Neural cell (in vitro differentiated cells): ENCODE results near the gene RPL18.

Experiments used
- CTCF ChIP-seq: fragments of 450-650 bp; IDR thresholded peaks from 2 replicates; pipeline ENCODE4 v1.5.1; 2014; ENCODE audit warnings: antibody characterized with exemption, mild to moderate bottlenecking, moderate library complexity; ENCODE audit not compliant: poor library complexity, severe bottlenecking
- EP300 ChIP-seq: fragments of 450-650 bp; conservative IDR thresholded peaks from 2 replicates; pipeline ENCODE4 v1.6.1; 2014; ENCODE audit warnings: antibody characterized with exemption, mild to moderate bottlenecking, moderate library complexity; ENCODE audit not compliant: poor library complexity, severe bottlenecking
- EZH2 ChIP-seq: fragments of 200-600, 300-800 bp; shearing (Covaris generic), sonication (generic); IDR thresholded peaks from 2 replicates; pipeline ENCODE4 v1.6.1; 2014; ENCODE audit warnings: antibody characterized with exemption, low read length, borderline replicate concordance, mild to moderate bottlenecking; ENCODE audit not compliant: insufficient read depth, poor library complexity, severe bottlenecking
- MXI1 ChIP-seq: fragments of 450-650 bp; conservative IDR thresholded peaks from 2 replicates; pipeline ENCODE4 v1.6.1; 2014; ENCODE audit warnings: antibody characterized with exemption, mild to moderate bottlenecking; ENCODE audit not compliant: poor library complexity, severe bottlenecking
- POLR2AphosphoS5 ChIP-seq: IDR thresholded peaks from 2 replicates; pipeline ENCODE4 v1.6.1; 2012
- REST ChIP-seq: IDR thresholded peaks from 2 replicates; pipeline ENCODE4 v1.6.1; 2012; ENCODE audit warnings: borderline replicate concordance
- SMC3 ChIP-seq: fragments of 450-650 bp; conservative IDR thresholded peaks from 2 replicates; pipeline ENCODE4 v1.6.1; 2014; ENCODE audit warnings: antibody characterized with exemption, mild to moderate bottlenecking, moderate library complexity; ENCODE audit not compliant: poor library complexity
- TAF1 ChIP-seq: IDR thresholded peaks from 2 replicates; pipeline ENCODE4 v1.6.1; 2012; ENCODE audit warnings: low read depth

DNA sequence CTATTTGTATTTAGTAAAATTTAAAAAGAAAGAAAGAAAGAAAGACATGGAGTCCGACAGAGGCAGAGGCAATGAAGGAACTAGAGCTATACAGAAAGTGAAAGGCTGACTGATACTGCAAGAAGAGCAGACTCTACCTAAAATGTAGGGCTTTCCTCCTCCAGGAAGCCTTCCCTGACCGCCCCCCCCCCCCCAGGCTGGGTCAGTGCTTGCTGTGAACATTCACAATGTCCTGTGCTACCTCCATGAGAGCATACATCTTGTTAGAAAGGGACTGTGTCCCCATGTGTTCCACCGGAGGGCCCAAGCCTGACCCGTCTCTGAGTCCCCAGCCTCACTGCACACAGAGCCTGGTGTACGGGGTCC is 32.7 kb upstream of the RPL18 start:
- TF ChIP-seq CTCF: no peak
- TF ChIP-seq POLR2AphosphoS5: no peak
- no peak for TF ChIP-seq SMC3
- TF ChIP-seq TAF1: no peak
- TF ChIP-seq EZH2: no peak
- TF ChIP-seq EP300: no peak
- no peak for TF ChIP-seq REST
- TF ChIP-seq MXI1: no peak
